HepG2 (cell line): ENCODE data around the gene METAP1D. TPM values are rescaled to one million over a fixed set of nuclear protein-coding genes. Genes with fewer than 3 reads are reported as not detected.

ENCODE experiments used
- ATAC-seq: fragments of 200-7000 bp; cut with Tn5 transposase; 3 replicates; pipeline ENCODE4 v1.9.1; 2020; ENCODE audit warnings: mild to moderate bottlenecking, moderate library complexity
- BruUV-seq: library from RNA; stranded (reverse); fragments of 400-500 nt; replicated peaks from 2 replicates; lab custom pipeline; 2021; lab: Mats Ljungman, UMichigan
- CTCF ChIA-PET: fragments of 300-600 bp; formaldehyde crosslinking; extraction: SDS; loops from one replicate; lab custom pipeline; 2021; ENCODE audit warnings: low total read pairs, inconsistent platforms, low intra/inter-chr PET ratio; lab: Yijun Ruan, JAX
- POLR2A ChIA-PET: fragments of 350-600 bp; sonication (Branson Sonifier 250); formaldehyde crosslinking; loops from one replicate; lab custom pipeline; 2020; ENCODE audit warnings: antibody characterized with exemption, inconsistent platforms; lab: Yijun Ruan, JAX
- DNase-seq: peaks from one replicate; pipeline ENCODE4 v3.0.0-alpha.2; 2015; ENCODE audit warnings: low spot score
- FAIRE-seq: peaks from 3 replicates; lab custom pipeline; 2011; peaks lifted over from hg19 to GRCh38; lab: Jason Lieb, UNC
- H2AFZ ChIP-seq: one replicate; pipeline ENCODE4 v1.6.1; 2011; ENCODE audit warnings: low read length, inconsistent platforms
- H3K27ac ChIP-seq: fragments of 300-600 bp; 3 replicates; pipeline ENCODE4 v1.8.0; 2011; ENCODE audit warnings: mixed run types, mild to moderate bottlenecking, mixed read lengths, low read length, inconsistent platforms; ENCODE audit not compliant: insufficient read depth; ENCODE audit errors: extremely low read length
- H3K27me3 ChIP-seq, 2 experiments: fragments of 200-600 bp in 1 of 2; 2 replicates in 1 of 2; 3 replicates in 1 of 2; pipeline versions ENCODE4 v1.6.0 to v1.8.0; 2011; ENCODE audit warnings: low read length in 2 of 2, mild to moderate bottlenecking in 2 of 2, moderate library complexity in 2 of 2, inconsistent platforms in 1 of 2; ENCODE audit not compliant: insufficient read depth in 2 of 2, control insufficient read depth in 1 of 2
- H3K36me3 ChIP-seq, 2 experiments: fragments of 200-600 bp in 1 of 2; replicated peaks in 1 of 2; 2 replicates in 1 of 2; 3 replicates in 1 of 2; pipeline versions ENCODE4 v1.5.1 to v1.8.0; 2011; ENCODE audit warnings: low read length in 2 of 2, inconsistent platforms in 1 of 2; ENCODE audit not compliant: insufficient read depth in 2 of 2, control insufficient read depth in 1 of 2
- H3K4me1 ChIP-seq: 2 replicates; pipeline ENCODE4 v1.5.1; 2012; ENCODE audit warnings: low read length, inconsistent platforms; ENCODE audit not compliant: insufficient read depth
- H3K4me2 ChIP-seq: 2 replicates; pipeline ENCODE4 v1.6.0; 2011; ENCODE audit warnings: low read depth, low read length, inconsistent platforms
- H3K4me3 ChIP-seq, 3 experiments: fragments of 200-600 bp in 1 of 3; sonication (generic), shearing (Covaris generic) in 1 of 3; replicated peaks in 1 of 3; 2 replicates each; pipeline ENCODE4 v1.5.1; 2011 to 2016; ENCODE audit warnings: low read length in 3 of 3, inconsistent platforms in 2 of 3, low read depth in 2 of 3, mild to moderate bottlenecking in 2 of 3, control low read depth in 1 of 3, mixed read lengths in 1 of 3; ENCODE audit not compliant: insufficient read depth in 1 of 3
- H3K79me2 ChIP-seq: one replicate; pipeline ENCODE4 v1.6.1; 2011; ENCODE audit warnings: low read length, inconsistent platforms; ENCODE audit not compliant: insufficient read depth
- H3K9ac ChIP-seq: 2 replicates; pipeline ENCODE4 v1.6.0; 2011; ENCODE audit warnings: mild to moderate bottlenecking, low read depth, low read length, inconsistent platforms; ENCODE audit not compliant: insufficient read depth
- H3K9me3 ChIP-seq: 2 replicates; pipeline ENCODE4 v1.5.1; 2012; ENCODE audit warnings: mild to moderate bottlenecking, low read length
- H4K20me1 ChIP-seq: 2 replicates; pipeline ENCODE4 v1.6.0; 2011; ENCODE audit warnings: inconsistent platforms, mild to moderate bottlenecking, low read length, moderate library complexity; ENCODE audit not compliant: insufficient read depth
- AGO2 ChIP-seq: fragments of 200-400 bp; formaldehyde crosslinking; optimal IDR thresholded peaks from 2 replicates; pipeline ENCODE3; 2017; ENCODE audit warnings: mild to moderate bottlenecking, low read depth, low read length, moderate library complexity
- CCDC6 ChIP-seq: sonication (generic); formaldehyde crosslinking; IDR thresholded peaks from 2 replicates; pipeline ENCODE4 v1.8.1; 2022; ENCODE audit warnings: mild to moderate bottlenecking, missing genetic modification reagents, moderate library complexity
- CREM ChIP-seq, 2 experiments: sonication (generic) in 1 of 2; formaldehyde crosslinking in 1 of 2; IDR thresholded peaks; 2 replicates each; pipeline versions ENCODE4 v1.4.0 to v1.6.1; 2016 to 2020; ENCODE audit warnings: antibody characterized with exemption in 1 of 2, mild to moderate bottlenecking in 1 of 2, missing genetic modification reagents in 1 of 2
- DMTF1 ChIP-seq: sonication (generic); formaldehyde crosslinking; IDR thresholded peaks from 2 replicates; pipeline ENCODE4 v1.4.0; 2020; ENCODE audit warnings: mild to moderate bottlenecking, missing genetic modification reagents
- MAX ChIP-seq: IDR thresholded peaks from 2 replicates; pipeline ENCODE4 v1.6.1; 2012; ENCODE audit warnings: inconsistent platforms
- PHF5A ChIP-seq: IDR thresholded peaks from one replicate; pipeline ENCODE4 v1.6.1; 2018; ENCODE audit warnings: low read depth, missing genetic modification reagents; ENCODE audit not compliant: unreplicated experiment
- UBTF ChIP-seq: sonication (generic); formaldehyde crosslinking; IDR thresholded peaks from 2 replicates; pipeline ENCODE4 v1.4.0; 2020; ENCODE audit warnings: mild to moderate bottlenecking, missing genetic modification reagents
- ZNF333 ChIP-seq: sonication (generic); formaldehyde crosslinking; IDR thresholded peaks from 2 replicates; pipeline ENCODE4 v1.4.0; 2020; ENCODE audit warnings: mild to moderate bottlenecking, missing genetic modification reagents, borderline replicate concordance
- ZNF572 ChIP-seq: sonication (generic); formaldehyde crosslinking; IDR thresholded peaks from 2 replicates; pipeline ENCODE4 v1.5.1; 2020; ENCODE audit warnings: mild to moderate bottlenecking, missing genetic modification reagents
- ZNF605 ChIP-seq: sonication (generic); formaldehyde crosslinking; IDR thresholded peaks from 2 replicates; pipeline ENCODE4 v1.8.0; 2022; ENCODE audit warnings: mild to moderate bottlenecking, missing genetic modification reagents
- ZNF687 ChIP-seq: sonication (generic); formaldehyde crosslinking; IDR thresholded peaks from 2 replicates; pipeline ENCODE4 v1.5.1; 2020; ENCODE audit warnings: mild to moderate bottlenecking, missing genetic modification reagents, moderate library complexity
- WGBS: methylation state at CpG from one replicate; pipeline ENCODE4 v1.1.6; 2017; ENCODE audit warnings: low lambda C conversion rate; 5-methylcytosine and 5-hydroxymethylcytosine counted together
- in situ Hi-C: cut with HindIII; loops from 2 replicates; pipeline ENCODE4 v1.10.0; 2017; ENCODE audit warnings: low pct_unique_long_range_greater_than_20kb; ENCODE audit not compliant: extremely low pct_ligation_motif_present
- intact Hi-C: fragments of 100-400 bp; cut with micrococcal nuclease; formaldehyde crosslinking; loops from one replicate; pipeline ENCODE4 v1.10.0; 2022; ENCODE audit not compliant: unreplicated experiment
- polyA plus RNA-seq, 8 experiments: library from polyadenylated mRNA; depleted of rRNA in 3 of 8; stranded (reverse) in 7 of 8; unstranded in 1 of 8; fragments of >200 nt; fragmentation: Illumina TruSeq in 4 of 8; extraction: Trizol in 4 of 8; gene quantifications; 2 replicates each; pipeline versions ENCODE4 v1.2.1 to v1.2.3, GENCODE V29; 2011 to 2016; ENCODE audit warnings: low read depth in 4 of 8, missing spikeins in 1 of 8, mixed read lengths in 1 of 8; ENCODE audit not compliant: insufficient read depth in 1 of 8
- total RNA-seq, 5 experiments: library from RNA; depleted of rRNA; stranded (reverse); fragments of >200 nt; fragmentation: Illumina TruSeq; extraction: Trizol; gene quantifications; 2 replicates each; pipeline ENCODE4 v1.2.3, GENCODE V29; 2016; ENCODE audit warnings: low read depth in 1 of 5

METAP1D gene
- total and polyA plus RNA-seq, 2 of the 13 experiments (the other 11 are each of a cell fraction or from before 2014, with no cell fraction given): 14.7 to 21.6 TPM

GRCh38 chr2:172081221-172082022, 81.7 kb downstream of the METAP1D start:
- ATAC-seq (no peak), DNase-seq (no peak), FAIRE-seq (no peak)
- Histone ChIP-seq H3K9me3 (no peaks in the 10 kb centered on the region), H4K20me1 (peaks cover 3% of the 10 kb centered on the region; the same call in 1 of the 2 replicates), H3K4me1 (peaks cover 61% of the 10 kb centered on the region), H2AFZ (no peak overlapping the region), H3K27me3 (peaks cover 7 to 48% of the 10 kb centered on the region in 2 experiments; a peak in 4 of 5 replicates), H3K36me3 (no peaks in the 10 kb centered on the region), H3K4me2 (peak overlapping the region; percentile 58), H3K79me2 (no peaks in the 10 kb centered on the region), H3K4me3 (peak overlapping the region in 2 of 3 experiments; percentile 16 to 37; a peak in 2 of 6 replicates), H3K27ac (no peak overlapping the region), H3K9ac (no peak overlapping the region)
- POLR2A ChIA-PET: interaction anchor here (0.5 to 2.5 kb wide), 2 partner anchors 25 to 29 kb away, joined by 3 to 9 read pairs; no protein-coding TSS in a partner anchor
- TF ChIP-seq PHF5A (no peak), ZNF687 (peak; percentile 45), AGO2 (peak; percentile 74), ZNF333 (CRISPR knock-in tag) (no peak), ZNF572 (CRISPR knock-in tag) (0 out of 2 replicates have a peak, but pooled peaks have one; percentile 32), CCDC6 (CRISPR knock-in tag) (peak; percentile 10; the same call in 1 of the 2 replicates), UBTF (CRISPR knock-in tag) (0 out of 2 replicates have a peak, but pooled peaks have one; percentile 18), MAX (0 out of 2 replicates have a peak, but pooled peaks have one; percentile 23), DMTF1 (CRISPR knock-in tag) (no peak), ZNF605 (CRISPR knock-in tag) (peak; percentile 26; the same call in 1 of the 2 replicates), CREM (IDR thresholded peaks at IDR 0.05) (no peak), CREM (CRISPR knock-in tag; IDR thresholded peaks at IDR 0.05) (no peak)
- no TSS peak for BruUV-seq
- intact Hi-C loops: no loop called here
- CTCF ChIA-PET: no interaction called here
- 77% methylated on average over 36 of the region's 36 CpGs for WGBS
- in situ Hi-C loops: no loop called here
